ENCODE data around the gene CABCOCO1. TPM values are rescaled to one million over a fixed set of nuclear protein-coding genes. Genes with fewer than 3 reads are reported as not detected.

CABCOCO1 gene
- total and polyA plus RNA-seq, 9 of the 15 experiments (the other 6 are each of a cell fraction or from before 2014, with no cell fraction given): 0.04 TPM; not detected in 8

DNA sequence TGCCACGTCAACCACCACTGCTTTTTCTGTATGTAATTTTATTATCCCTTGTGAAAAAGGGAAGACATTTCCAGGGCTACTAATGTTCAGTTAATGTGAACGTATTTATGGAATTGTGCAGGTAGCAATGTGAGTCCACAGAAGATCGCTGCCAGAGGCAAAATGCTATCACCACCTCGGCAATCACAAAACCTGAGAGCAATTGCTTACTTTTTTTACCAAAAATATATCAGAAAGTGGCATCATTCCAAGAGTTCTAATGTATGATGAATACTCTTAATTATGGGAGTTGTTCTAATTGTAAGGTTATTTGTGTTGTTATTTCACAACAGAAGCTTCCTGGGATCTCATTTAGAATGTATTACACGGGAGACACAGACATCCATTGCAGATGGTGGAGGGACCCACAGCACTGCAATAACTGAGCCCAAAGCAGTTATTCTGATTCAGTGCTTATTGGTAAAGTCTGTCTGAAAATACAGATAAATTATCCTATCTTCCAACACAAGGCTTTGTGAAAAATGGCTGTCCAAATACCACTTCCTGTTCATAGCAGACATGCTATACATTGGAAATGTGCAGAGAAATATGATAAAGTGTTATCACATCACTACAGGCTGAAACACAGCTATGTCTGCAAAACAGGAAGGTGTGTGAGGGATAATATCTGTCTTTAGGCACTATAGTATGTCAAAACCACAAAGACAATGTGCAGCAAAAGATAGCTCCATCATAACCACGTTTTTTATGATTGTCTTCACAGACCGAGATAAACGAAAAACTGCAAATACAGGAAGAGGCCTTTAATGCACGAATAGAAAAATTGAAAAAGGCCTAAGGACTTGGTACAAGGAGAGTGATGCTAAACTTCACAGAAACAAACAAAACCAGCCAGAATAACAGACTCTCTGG is 102.7 kb downstream of the CABCOCO1 start (continued):
- 0 out of 2 replicates have a peak, but pooled peaks have one; percentile 54 for TF ChIP-seq THAP12 (CRISPR knock-in tag; IDR thresholded peaks at IDR 0.05)
- peak; percentile 93 for TF ChIP-seq MYNN (IDR thresholded peaks at IDR 0.05)
- no peak for TF ChIP-seq MYNN (CRISPR knock-in tag; IDR thresholded peaks at IDR 0.05)
- TF ChIP-seq FOXA3 (CRISPR knock-in tag; conservative IDR thresholded peaks at IDR 0.05 in 1 of 2, IDR thresholded peaks at IDR 0.05 in 1 of 2): peak; percentile 93 to 94
- TF ChIP-seq, protein P1, sequence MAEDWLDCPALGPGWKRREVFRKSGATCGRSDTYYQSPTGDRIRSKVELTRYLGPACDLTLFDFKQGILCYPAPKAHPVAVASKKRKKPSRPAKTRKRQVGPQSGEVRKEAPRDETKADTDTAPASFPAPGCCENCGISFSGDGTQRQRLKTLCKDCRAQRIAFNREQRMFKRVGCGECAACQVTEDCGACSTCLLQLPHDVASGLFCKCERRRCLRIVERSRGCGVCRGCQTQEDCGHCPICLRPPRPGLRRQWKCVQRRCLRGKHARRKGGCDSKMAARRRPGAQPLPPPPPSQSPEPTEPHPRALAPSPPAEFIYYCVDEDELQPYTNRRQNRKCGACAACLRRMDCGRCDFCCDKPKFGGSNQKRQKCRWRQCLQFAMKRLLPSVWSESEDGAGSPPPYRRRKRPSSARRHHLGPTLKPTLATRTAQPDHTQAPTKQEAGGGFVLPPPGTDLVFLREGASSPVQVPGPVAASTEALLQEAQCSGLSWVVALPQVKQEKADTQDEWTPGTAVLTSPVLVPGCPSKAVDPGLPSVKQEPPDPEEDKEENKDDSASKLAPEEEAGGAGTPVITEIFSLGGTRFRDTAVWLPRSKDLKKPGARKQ (CRISPR knock-in tag; IDR thresholded peaks at IDR 0.05): no peak
- peak; percentile 95 for TF ChIP-seq CREB3 (tag; conservative IDR thresholded peaks at IDR 0.05; ENCODE audit: low read depth)
- TF ChIP-seq PATZ1 (CRISPR knock-in tag; IDR thresholded peaks at IDR 0.05; ENCODE audit: borderline replicate concordance): no peak; the same call in 1 of the 2 replicates
- TF ChIP-seq ETV5 (CRISPR knock-in tag; IDR thresholded peaks at IDR 0.05; ENCODE audit: low read depth): peak; percentile 99
- TF ChIP-seq KAT8 (IDR thresholded peaks at IDR 0.05; ENCODE audit: low read depth): no peak
- peak; percentile 55 for TF ChIP-seq TEAD2 (tag; IDR thresholded peaks at IDR 0.05)
- TF ChIP-seq PHF8 (IDR thresholded peaks at IDR 0.05; ENCODE audit: borderline replicate concordance, low read length): no peak
- no peak for TF ChIP-seq FOS (IDR thresholded peaks at IDR 0.05; ENCODE audit: extremely low read depth, insufficient read length)
- peak; percentile 100 for TF ChIP-seq PML (IDR thresholded peaks at IDR 0.05; ENCODE audit: low read length)
- TF ChIP-seq BRD9 (IDR thresholded peaks at IDR 0.05; ENCODE audit: low read depth, partially characterized antibody): peak; percentile 97
- TF ChIP-seq ZBTB26 (CRISPR knock-in tag; IDR thresholded peaks at IDR 0.05): peak; percentile 79; the same call in 1 of the 2 replicates
- TF ChIP-seq, protein P2, sequence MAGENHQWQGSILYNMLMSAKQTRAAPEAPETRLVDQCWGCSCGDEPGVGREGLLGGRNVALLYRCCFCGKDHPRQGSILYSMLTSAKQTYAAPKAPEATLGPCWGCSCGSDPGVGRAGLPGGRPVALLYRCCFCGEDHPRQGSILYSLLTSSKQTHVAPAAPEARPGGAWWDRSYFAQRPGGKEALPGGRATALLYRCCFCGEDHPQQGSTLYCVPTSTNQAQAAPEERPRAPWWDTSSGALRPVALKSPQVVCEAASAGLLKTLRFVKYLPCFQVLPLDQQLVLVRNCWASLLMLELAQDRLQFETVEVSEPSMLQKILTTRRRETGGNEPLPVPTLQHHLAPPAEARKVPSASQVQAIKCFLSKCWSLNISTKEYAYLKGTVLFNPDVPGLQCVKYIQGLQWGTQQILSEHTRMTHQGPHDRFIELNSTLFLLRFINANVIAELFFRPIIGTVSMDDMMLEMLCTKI (IDR thresholded peaks at IDR 0.05; ENCODE audit: partially characterized antibody): no peak
- TF ChIP-seq YBX1 (IDR thresholded peaks at IDR 0.05): no peak

Data from K562 (cell line).